Pericardium fibroblast (primary cell): Measurements from ENCODE around the gene WAS. TPM values are rescaled to one million over a fixed set of nuclear protein-coding genes. Genes with fewer than 3 reads are reported as not detected.

Experiments used
- total RNA-seq: library from RNA; depleted of rRNA; stranded (reverse); fragments of >200 nt; gene quantifications from 2 replicates; pipeline ENCODE4 v1.2.3, GENCODE V29; 2015

Gene WAS
- 0.23 TPM in 1 of 2 replicates, not detected in the other for total RNA-seq

GRCh38 chrX:48683411-48683982 lies at the start of gene WAS:
Gene WAS (plus strand): TSS chrX:48683799. CDS start chrX:48683854, 55 bp downstream.

GRCh38 chrX:48696301-48696908 lies 12.8 kb downstream of the WAS start, which contains the start of gene SUV39H1:
Gene SUV39H1 (plus strand): TSS chrX:48696734. CDS start chrX:48696785, 51 bp downstream.

Other genes starting within 250 kb of the WAS start
- gene SLC38A5, start 213.5 kb upstream of the WAS start, total RNA-seq = 7.7 and 12.6 TPM in 2 replicates
- gene FTSJ1, start 207.6 kb upstream of the WAS start, total RNA-seq = 36.3 and 56.7 TPM in 2 replicates
- 12.3 and 25.0 TPM in 2 replicates for gene PORCN, start 174.8 kb upstream of the WAS start, total RNA-seq
- 35.2 and 87.9 TPM in 2 replicates for gene EBP, start 162.0 kb upstream of the WAS start, total RNA-seq
- 5.2 and 11.6 TPM in 2 replicates for gene TBC1D25, start 144.1 kb upstream of the WAS start, total RNA-seq
- gene RBM3, start 109.3 kb upstream of the WAS start, total RNA-seq = 174 and 295 TPM in 2 replicates
- 73.4 and 102 TPM in 2 replicates for gene WDR13, start 86.3 kb upstream of the WAS start, total RNA-seq
- 1.6 and 2.8 TPM in 2 replicates for gene SUV39H1, start 12.9 kb downstream of the WAS start, total RNA-seq
- gene GLOD5, start 77.9 kb downstream of the WAS start, total RNA-seq = not detected in 2 replicates
- not detected in 2 replicates for gene GATA1, start 102.8 kb downstream of the WAS start, total RNA-seq
- 38.2 and 44.4 TPM in 2 replicates for gene HDAC6, start 118.3 kb downstream of the WAS start, total RNA-seq
- not detected in 2 replicates for gene ERAS, start 142.7 kb downstream of the WAS start, total RNA-seq
- 0.70 and 3.7 TPM in 2 replicates for gene PCSK1N, start 151.8 kb downstream of the WAS start, total RNA-seq
- gene TIMM17B, start 214.0 kb downstream of the WAS start, total RNA-seq = 20.0 and 35.8 TPM in 2 replicates
- gene PQBP1, start 214.1 kb downstream of the WAS start, total RNA-seq = 46.7 and 60.4 TPM in 2 replicates
- 19.9 and 24.0 TPM in 2 replicates for gene SLC35A2, start 227.8 kb downstream of the WAS start, total RNA-seq
- 0.77 and 3.2 TPM in 2 replicates for gene PIM2, start 235.2 kb downstream of the WAS start, total RNA-seq